H9 (cell line): ENCODE data around the gene GRIN3B. TPM values are rescaled to one million over a fixed set of nuclear protein-coding genes. Genes with fewer than 3 reads are reported as not detected.

Experiments
- DNase-seq: peaks from one replicate; pipeline ENCODE4 v3.0.0-alpha.2; 2017
- H2AFZ ChIP-seq: one replicate; pipeline ENCODE4 v1.6.1; 2013; ENCODE audit warnings: mild to moderate bottlenecking, low read length, control low read depth, moderate library complexity
- H2AK5ac ChIP-seq: 2 replicates; pipeline ENCODE4 v1.6.1; 2013; ENCODE audit warnings: low read length, control low read depth, mixed read lengths; ENCODE audit not compliant: insufficient read length
- H2BK120ac ChIP-seq: one replicate; pipeline ENCODE4 v1.6.1; 2013; ENCODE audit warnings: low read depth, mild to moderate bottlenecking, low read length, control low read depth, inconsistent platforms; ENCODE audit not compliant: poor library complexity, severe bottlenecking
- H2BK12ac ChIP-seq: 2 replicates; pipeline ENCODE4 v1.6.1; 2013; ENCODE audit warnings: low read length, control low read depth, mixed read lengths, low read depth; ENCODE audit not compliant: insufficient read length
- H2BK15ac ChIP-seq: 2 replicates; pipeline ENCODE4 v1.6.1; 2013; ENCODE audit warnings: low read depth, low read length, control low read depth
- H2BK20ac ChIP-seq: one replicate; pipeline ENCODE4 v1.6.1; 2013; ENCODE audit warnings: low read depth, mild to moderate bottlenecking, low read length, control low read depth, inconsistent platforms; ENCODE audit not compliant: poor library complexity, severe bottlenecking
- H2BK5ac ChIP-seq: 2 replicates; pipeline ENCODE4 v1.6.1; 2013; ENCODE audit warnings: low read length, control low read depth, mixed read lengths; ENCODE audit not compliant: insufficient read length
- H3K14ac ChIP-seq: 2 replicates; pipeline ENCODE4 v1.6.1; 2013; ENCODE audit warnings: low read length, control low read depth; ENCODE audit not compliant: insufficient read depth
- H3K18ac ChIP-seq: 2 replicates; pipeline ENCODE4 v1.6.1; 2013; ENCODE audit warnings: low read depth, mild to moderate bottlenecking, mixed read lengths, low read length, control low read depth; ENCODE audit not compliant: insufficient read length
- H3K23ac ChIP-seq: 2 replicates; pipeline ENCODE4 v1.6.1; 2013; ENCODE audit warnings: low read length, control low read depth, mixed read lengths, low read depth; ENCODE audit not compliant: insufficient read length
- H3K23me2 ChIP-seq: 2 replicates; pipeline ENCODE4 v1.6.1; 2013; ENCODE audit warnings: low read depth, mild to moderate bottlenecking, mixed read lengths, low read length, control low read depth; ENCODE audit not compliant: insufficient read length, poor library complexity, severe bottlenecking
- H3K27ac ChIP-seq: 2 replicates; pipeline ENCODE4 v1.5.1; 2013; ENCODE audit warnings: low read length, control low read depth, mixed read lengths, low read depth; ENCODE audit not compliant: insufficient read length
- H3K27me3 ChIP-seq: 2 replicates; pipeline ENCODE4 v1.6.1; 2013; ENCODE audit warnings: low read length, control low read depth, inconsistent platforms; ENCODE audit not compliant: insufficient read depth
- H3K4ac ChIP-seq: 2 replicates; pipeline ENCODE4 v1.6.1; 2013; ENCODE audit warnings: low read depth, mild to moderate bottlenecking, control low read depth, inconsistent platforms, low read length, moderate library complexity
- H3K4me1 ChIP-seq: 2 replicates; pipeline ENCODE4 v1.6.1; 2013; ENCODE audit warnings: low read length, control low read depth, inconsistent platforms; ENCODE audit not compliant: insufficient read depth
- H3K4me2 ChIP-seq: 2 replicates; pipeline ENCODE4 v1.6.1; 2013; ENCODE audit warnings: low read length, control low read depth, mixed read lengths; ENCODE audit not compliant: insufficient read length, insufficient read depth
- H3K56ac ChIP-seq: 2 replicates; pipeline ENCODE4 v1.6.1; 2013; ENCODE audit warnings: low read depth, mild to moderate bottlenecking, mixed read lengths, low read length, control low read depth; ENCODE audit not compliant: insufficient read length
- H3K79me1 ChIP-seq: 2 replicates; pipeline ENCODE4 v1.6.1; 2013; ENCODE audit warnings: low read depth, mild to moderate bottlenecking, moderate library complexity, low read length, control low read depth, inconsistent platforms; ENCODE audit not compliant: insufficient read depth, poor library complexity, severe bottlenecking
- H3K79me2 ChIP-seq: 2 replicates; pipeline ENCODE4 v1.6.1; 2013; ENCODE audit warnings: low read length, control low read depth, inconsistent platforms; ENCODE audit not compliant: insufficient read depth
- H3K9ac ChIP-seq: 2 replicates; pipeline ENCODE4 v1.6.1; 2013; ENCODE audit warnings: low read length, control low read depth, mixed read lengths; ENCODE audit not compliant: insufficient read length; ENCODE audit errors: extremely low read depth
- H3K9me3 ChIP-seq: one replicate; pipeline ENCODE4 v1.6.1; 2013; ENCODE audit warnings: low read depth, low read length, inconsistent platforms; ENCODE audit not compliant: control insufficient read depth
- H3T11ph ChIP-seq: one replicate; pipeline ENCODE4 v1.6.1; 2013; ENCODE audit warnings: mild to moderate bottlenecking, low read length, control low read depth, inconsistent platforms
- H4K20me1 ChIP-seq: one replicate; pipeline ENCODE4 v1.6.1; 2013; ENCODE audit not compliant: control insufficient read depth, insufficient read length, insufficient read depth
- H4K5ac ChIP-seq: 2 replicates; pipeline ENCODE4 v1.6.1; 2013; ENCODE audit warnings: low read depth, mild to moderate bottlenecking, mixed read lengths, low read length, control low read depth; ENCODE audit not compliant: insufficient read length
- H4K8ac ChIP-seq: replicated peaks from 2 replicates; pipeline ENCODE4 v1.6.1; 2013; ENCODE audit warnings: low read length, control low read depth, mixed read lengths, low read depth; ENCODE audit not compliant: insufficient read length
- H4K91ac ChIP-seq: 2 replicates; pipeline ENCODE4 v1.6.1; 2013; ENCODE audit warnings: low read depth, mild to moderate bottlenecking, moderate library complexity, mixed read lengths, low read length, control low read depth; ENCODE audit not compliant: insufficient read length
- H3K27ac Mint-ChIP-seq, 3 experiments: 2 replicates in 2 of 3; 3 replicates in 1 of 3; pipeline ENCODE4 v1.8.0; 2020 to 2021; ENCODE audit warnings: mixed read lengths in 3 of 3, mild to moderate bottlenecking in 1 of 3, moderate library complexity in 1 of 3
- H3K27me3 Mint-ChIP-seq: 2 replicates; pipeline ENCODE4 v1.8.0; 2021; ENCODE audit warnings: low read depth, mild to moderate bottlenecking, moderate library complexity, mixed read lengths
- H3K36me3 Mint-ChIP-seq, 3 experiments: 2 replicates in 2 of 3; 3 replicates in 1 of 3; pipeline ENCODE4 v1.8.0; 2020 to 2021; ENCODE audit warnings: low read depth in 3 of 3, mixed read lengths in 3 of 3; ENCODE audit not compliant: insufficient read depth in 1 of 3
- H3K4me1 Mint-ChIP-seq, 2 experiments: 2 replicates each; pipeline ENCODE4 v1.8.0; 2020; ENCODE audit warnings: mixed read lengths in 2 of 2
- H3K4me3 Mint-ChIP-seq, 2 experiments: 2 replicates in 1 of 2; 3 replicates in 1 of 2; pipeline ENCODE4 v1.8.0; 2020 to 2021; ENCODE audit warnings: mild to moderate bottlenecking in 2 of 2, mixed read lengths in 2 of 2, moderate library complexity in 1 of 2
- H3K9me3 Mint-ChIP-seq, 2 experiments: 2 replicates in 1 of 2; 3 replicates in 1 of 2; pipeline ENCODE4 v1.8.0; 2020; ENCODE audit warnings: mild to moderate bottlenecking in 2 of 2, mixed read lengths in 2 of 2, moderate library complexity in 1 of 2
- CTCF ChIP-seq: fragments of 200-600 bp; sonication (generic); conservative IDR thresholded peaks from 3 replicates; pipeline ENCODE4 v1.8.0; 2021; ENCODE audit warnings: antibody characterized with exemption, mild to moderate bottlenecking
- WGBS: extraction: QIAGEN DNeasy Blood & Tissue Kit; methylation state at CpG from one replicate; pipeline ENCODE4 v1.1.7; 2013; ENCODE audit warnings: missing lambda C conversion rate, low lambda C conversion rate, mixed read lengths; ENCODE audit not compliant: insufficient read length; ENCODE audit errors: extremely low coverage; 5-methylcytosine and 5-hydroxymethylcytosine counted together
- total RNA-seq: library from RNA; stranded (reverse); gene quantifications from 2 replicates; pipeline ENCODE4 v1.2.1, GENCODE V29; 2021

Gene GRIN3B
- total RNA-seq, 1 experiment from 2014 or later: 1.0 TPM

- H3K79me2 ChIP-seq: no peaks in the 10 kb centered on the region
- Mint-ChIP-seq H3K9me3 (no peaks in the 10 kb centered on the region), H3K27me3 (peaks cover 2% of the 10 kb centered on the region), H3K4me1 (peaks cover 2 to 12% of the 10 kb centered on the region in 2 experiments), H3K36me3 (peaks cover 10 to 39% (median 34%) of the 10 kb centered on the region in 3 experiments; a peak in 6 of 7 replicates), H3K27ac (no peak overlapping the region), H3K4me3 (no peak overlapping the region; a peak in 1 of 5 replicates)
- no peaks in the 10 kb centered on the region for H3K4me1 ChIP-seq
- H3K9me3 ChIP-seq: no peaks in the 10 kb centered on the region
- no peaks in the 10 kb centered on the region for H3K23me2 ChIP-seq
- no peak overlapping the region for H2BK15ac ChIP-seq
- no peak overlapping the region for H3K4ac ChIP-seq
- H4K8ac ChIP-seq: no peak overlapping the region
- H3K27ac ChIP-seq: no peak overlapping the region
- no peak overlapping the region for H2BK5ac ChIP-seq
- no peak overlapping the region for H3K14ac ChIP-seq
- H3K4me2 ChIP-seq: no peak overlapping the region
- H4K5ac ChIP-seq: no peak overlapping the region
- H2AK5ac ChIP-seq: no peak overlapping the region
- no peak overlapping the region for H3T11ph ChIP-seq
- H2BK20ac ChIP-seq: no peak overlapping the region
- TF ChIP-seq CTCF: no peak
- peaks cover 4% of the 10 kb centered on the region for H4K20me1 ChIP-seq
- no peak overlapping the region for H4K91ac ChIP-seq
- H2BK120ac ChIP-seq: no peak overlapping the region
- H2AFZ ChIP-seq: no peak overlapping the region
- H3K79me1 ChIP-seq: no peaks in the 10 kb centered on the region
- peak; percentile 87 for DNase-seq
- no peak overlapping the region for H3K18ac ChIP-seq
- no peaks in the 10 kb centered on the region for H3K27me3 ChIP-seq
- no peak overlapping the region for H3K9ac ChIP-seq
- no CpG with 5 or more reads among the region's 47 CpGs for WGBS
- no peak overlapping the region for H2BK12ac ChIP-seq
- no peak overlapping the region for H3K23ac ChIP-seq
- no peak overlapping the region for H3K56ac ChIP-seq
Measured at GRCh38 chr19:991174-991931, 8.9 kb upstream of the GRIN3B start.
